ENCODE results near the gene CDKAL1.

The CDKAL1 gene

DNA sequence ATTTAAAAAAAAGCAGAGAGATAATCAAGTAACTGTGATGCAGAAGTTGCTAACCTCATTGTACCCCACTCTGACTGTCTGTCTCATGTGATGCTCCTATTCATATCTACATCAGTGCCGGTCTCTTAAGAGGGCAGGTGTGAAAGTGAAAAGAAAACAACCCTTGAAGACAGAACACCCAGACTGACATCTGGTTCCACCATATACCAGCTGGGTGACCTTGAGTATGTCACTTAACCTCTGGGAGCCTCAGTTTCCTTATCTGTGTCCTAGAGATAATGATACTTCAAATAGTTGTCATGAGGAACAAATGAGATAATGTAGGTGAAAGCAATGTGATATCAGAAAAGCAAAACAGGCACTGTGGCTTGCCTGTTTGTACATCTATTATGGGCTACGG, 632.5 kb downstream of the CDKAL1 start:
- H3K4me2 ChIP-seq (ENCODE audit: low read length), result no peak overlapping the region

DNA sequence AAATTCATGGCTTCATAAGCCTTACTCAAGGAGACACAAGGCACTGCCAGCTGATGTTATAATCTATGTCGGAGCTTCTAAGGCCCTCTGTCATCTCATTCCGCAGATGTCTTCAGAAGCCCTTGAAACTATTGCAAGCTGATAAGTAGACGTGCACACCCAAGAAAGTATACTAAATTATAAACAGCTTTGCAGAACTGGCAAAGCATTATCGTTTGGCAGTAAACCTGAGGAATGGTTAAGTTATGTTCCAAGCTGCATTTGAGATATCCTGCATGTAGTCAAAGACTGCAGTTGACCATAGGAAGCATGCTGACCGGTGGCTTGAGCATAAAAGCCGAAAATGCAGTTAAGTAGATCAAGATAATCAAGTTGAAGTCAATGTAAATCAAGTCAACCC, 633.5 kb downstream of the CDKAL1 start:
- TF ChIP-seq CTCF (IDR thresholded peaks at IDR 0.05; ENCODE audit: low read depth, low read length) (no peak), EZH2phosphoT487 (IDR thresholded peaks at IDR 0.05; ENCODE audit: low read depth) (no peak)
- H3K4me3 ChIP-seq (ENCODE audit: low read length), result no peak overlapping the region
- no peaks in the 10 kb centered on the region for H3K9me3 ChIP-seq (ENCODE audit: insufficient read depth, low read length)
- no peaks in the 10 kb centered on the region for H3K79me2 ChIP-seq (ENCODE audit: low read length)
- no peaks in the 10 kb centered on the region for H3K36me3 ChIP-seq (replicated peaks; ENCODE audit: low read depth, low read length)
- H4K20me1 ChIP-seq (ENCODE audit: insufficient read depth, low read length), result no peaks in the 10 kb centered on the region
- H3K9ac ChIP-seq (ENCODE audit: low read length), result no peak overlapping the region
- H3K27me3 ChIP-seq (ENCODE audit: low read depth, low read length), result no peaks in the 10 kb centered on the region
- H3K4me1 ChIP-seq (ENCODE audit: low read length), result peaks cover 11% of the 10 kb centered on the region
- no peak overlapping the region for H3K27ac ChIP-seq (ENCODE audit: low read length)
- no peak overlapping the region for H3K4me2 ChIP-seq (ENCODE audit: low read length)
- no peak overlapping the region for H2AFZ ChIP-seq (ENCODE audit: low read depth, low read length)

More for the DNA sequence above, 632.5 kb downstream of the CDKAL1 start:
- no peak overlapping the region for H3K9ac ChIP-seq (ENCODE audit: low read length)
- no peak for TF ChIP-seq CTCF (IDR thresholded peaks at IDR 0.05; ENCODE audit: low read depth, low read length)
- TF ChIP-seq EZH2phosphoT487 (IDR thresholded peaks at IDR 0.05; ENCODE audit: low read depth), result no peak
- H3K36me3 ChIP-seq (replicated peaks; ENCODE audit: low read depth, low read length), result no peaks in the 10 kb centered on the region
- no peaks in the 10 kb centered on the region for H3K27me3 ChIP-seq (ENCODE audit: low read depth, low read length)
- H3K27ac ChIP-seq (ENCODE audit: low read length), result no peak overlapping the region
- no peaks in the 10 kb centered on the region for H3K79me2 ChIP-seq (ENCODE audit: low read length)
- H2AFZ ChIP-seq (ENCODE audit: low read depth, low read length), result no peak overlapping the region
- no peak overlapping the region for H3K4me3 ChIP-seq (ENCODE audit: low read length)
- H4K20me1 ChIP-seq (ENCODE audit: insufficient read depth, low read length), result no peaks in the 10 kb centered on the region
- H3K9me3 ChIP-seq (ENCODE audit: insufficient read depth, low read length), result no peaks in the 10 kb centered on the region
- peaks cover 8% of the 10 kb centered on the region for H3K4me1 ChIP-seq (ENCODE audit: low read length)

DNA sequence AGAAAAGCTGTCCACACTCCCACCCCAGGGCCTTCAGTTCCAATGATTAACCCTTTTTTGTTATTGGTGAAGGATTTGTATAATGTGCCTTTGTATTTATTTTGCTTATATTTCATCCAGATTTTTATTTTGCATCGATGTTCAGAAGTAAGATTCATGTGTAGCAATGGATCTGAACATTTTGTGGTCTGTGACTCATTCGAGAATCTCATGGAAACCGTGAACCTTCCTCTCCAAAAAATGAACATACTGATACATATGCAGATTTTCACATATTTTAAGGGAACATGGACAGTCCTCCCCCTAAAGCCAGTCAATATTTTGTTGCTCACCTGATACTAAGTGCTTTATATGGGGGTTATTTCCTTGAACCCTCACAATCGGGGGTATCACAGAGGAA, 637.5 kb downstream of the CDKAL1 start:
- Histone ChIP-seq H3K27ac (ENCODE audit: low read length) (no peak overlapping the region), H3K27me3 (ENCODE audit: low read depth, low read length) (no peaks in the 10 kb centered on the region)

GRCh38 chr6:21173031-21173430, 638.8 kb downstream of the CDKAL1 start:
- no peak overlapping the region for H3K27ac ChIP-seq (ENCODE audit: low read length)
- no peaks in the 10 kb centered on the region for H3K36me3 ChIP-seq (replicated peaks; ENCODE audit: low read depth, low read length)
- TF ChIP-seq CTCF (IDR thresholded peaks at IDR 0.05; ENCODE audit: low read depth, low read length) (no peak), EZH2phosphoT487 (IDR thresholded peaks at IDR 0.05; ENCODE audit: low read depth) (no peak)
- H3K4me1 ChIP-seq (ENCODE audit: low read length), result peaks cover 4% of the 10 kb centered on the region; the same call in 1 of the 2 replicates
- no peak overlapping the region for H3K4me3 ChIP-seq (ENCODE audit: low read length)
- no peaks in the 10 kb centered on the region for H3K79me2 ChIP-seq (ENCODE audit: low read length)
- H4K20me1 ChIP-seq (ENCODE audit: insufficient read depth, low read length), result no peaks in the 10 kb centered on the region
- no peak overlapping the region for H3K4me2 ChIP-seq (ENCODE audit: low read length)
- no peak overlapping the region for H3K9ac ChIP-seq (ENCODE audit: low read length)
- no peak overlapping the region for H2AFZ ChIP-seq (ENCODE audit: low read depth, low read length)
- H3K9me3 ChIP-seq (ENCODE audit: insufficient read depth, low read length), result no peaks in the 10 kb centered on the region
- H3K27me3 ChIP-seq (ENCODE audit: low read depth, low read length), result no peaks in the 10 kb centered on the region

More for the DNA sequence above, 637.5 kb downstream of the CDKAL1 start:
- Histone ChIP-seq H3K36me3 (replicated peaks; ENCODE audit: low read depth, low read length) (no peaks in the 10 kb centered on the region), H3K9me3 (ENCODE audit: insufficient read depth, low read length) (no peaks in the 10 kb centered on the region), H2AFZ (ENCODE audit: low read depth, low read length) (no peak overlapping the region), H4K20me1 (ENCODE audit: insufficient read depth, low read length) (no peaks in the 10 kb centered on the region), H3K4me3 (ENCODE audit: low read length) (no peak overlapping the region), H3K4me1 (ENCODE audit: low read length) (peaks cover 6% of the 10 kb centered on the region), H3K4me2 (ENCODE audit: low read length) (no peak overlapping the region), H3K79me2 (ENCODE audit: low read length) (no peaks in the 10 kb centered on the region), H3K9ac (ENCODE audit: low read length) (no peak overlapping the region)
- TF ChIP-seq CTCF (IDR thresholded peaks at IDR 0.05; ENCODE audit: low read depth, low read length) (no peak), EZH2phosphoT487 (IDR thresholded peaks at IDR 0.05; ENCODE audit: low read depth) (no peak)
